MG63 (cell line): ENCODE measurements around the gene CDNF. TPM values are rescaled to one million over a fixed set of nuclear protein-coding genes. Genes with fewer than 3 reads are reported as not detected.

Source experiments
- DNase-seq: peaks from one replicate; pipeline ENCODE4 v3.0.0-alpha.2; 2020
- H3K27me3 ChIP-seq: fragments of 250-450 bp; sonication (Bioruptor Pico); 2 replicates; pipeline ENCODE4 v1.5.1; 2020; ENCODE audit warnings: mild to moderate bottlenecking, moderate library complexity
- H3K36me3 ChIP-seq: fragments of 250-450 bp; sonication (Bioruptor Pico); 2 replicates; pipeline ENCODE4 v1.5.1; 2020; ENCODE audit warnings: mild to moderate bottlenecking, moderate library complexity
- H3K4me3 ChIP-seq: fragments of 250-450 bp; sonication (Bioruptor Pico); 2 replicates; pipeline ENCODE4 v1.5.1; 2020; ENCODE audit warnings: mild to moderate bottlenecking, moderate library complexity
- H3K9me3 ChIP-seq: fragments of 250-450 bp; sonication (Bioruptor Pico); 2 replicates; pipeline ENCODE4 v1.5.1; 2020; ENCODE audit warnings: mild to moderate bottlenecking, moderate library complexity
- total RNA-seq: library from RNA; depleted of rRNA; stranded (reverse); fragments of >200 nt; shearing (Covaris generic); gene quantifications from 2 replicates; pipeline ENCODE4 v1.2.3, GENCODE V29; 2014; ENCODE audit warnings: low replicate concordance; rRNA removed

The CDNF gene
- total RNA-seq, 1 experiment from 2014 or later = 0.92 TPM

DNA sequence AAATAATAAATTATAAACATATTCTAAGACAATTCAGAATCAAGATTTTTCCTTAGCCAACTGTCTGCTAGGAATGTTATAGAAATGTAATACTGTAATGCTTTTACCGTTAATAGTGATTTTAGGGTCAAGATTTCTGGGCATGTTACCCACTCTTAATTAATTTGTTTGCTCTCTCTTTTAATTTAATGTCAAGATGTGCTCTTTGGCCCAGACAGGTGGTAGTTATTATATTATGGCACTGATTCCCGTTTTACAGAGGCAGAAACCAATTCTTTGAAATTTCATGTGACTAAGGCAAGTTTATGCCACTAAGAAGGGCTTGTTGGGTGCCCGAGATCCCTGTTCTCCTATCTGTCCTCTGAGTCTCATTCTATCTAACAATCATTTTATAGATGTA lies 62.2 kb downstream of the CDNF start:
- no peaks in the 10 kb centered on the region for H3K36me3 ChIP-seq
- no peak overlapping the region for H3K4me3 ChIP-seq
- H3K27me3 ChIP-seq = no peaks in the 10 kb centered on the region
- DNase-seq = no peak
- no peaks in the 10 kb centered on the region for H3K9me3 ChIP-seq

DNA sequence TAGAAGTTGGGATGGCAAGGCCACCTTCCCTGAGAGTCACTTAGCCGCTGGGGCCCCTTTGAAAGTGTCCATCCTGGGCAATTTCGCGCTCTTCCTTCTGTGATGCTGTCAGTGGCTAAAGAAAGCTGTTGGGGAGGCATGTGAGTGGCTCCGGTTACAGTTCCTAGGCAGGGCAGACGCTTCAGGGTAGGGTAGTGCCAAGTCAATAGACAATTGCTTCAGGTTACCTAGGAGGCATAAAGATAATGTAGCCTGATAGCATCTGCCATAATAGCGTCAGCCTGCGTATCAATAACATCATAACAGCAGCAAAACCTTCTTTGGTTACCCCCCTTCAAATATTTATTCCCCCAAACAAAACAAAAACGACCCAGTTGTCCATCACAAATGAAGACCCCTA lies 63.0 kb downstream of the CDNF start, which contains the start of gene FAM107B:
Gene FAM107B, minus strand, starts transcription at position 101 of the 400 bp plus-strand sequence. CDS start 234 bp downstream, outside the sequence.
- Histone ChIP-seq H3K9me3 (no peaks in the 10 kb centered on the region), H3K36me3 (no peaks in the 10 kb centered on the region), H3K27me3 (no peaks in the 10 kb centered on the region), H3K4me3 (no peak within 1 kb of the TSS)
- no peak for DNase-seq

DNA sequence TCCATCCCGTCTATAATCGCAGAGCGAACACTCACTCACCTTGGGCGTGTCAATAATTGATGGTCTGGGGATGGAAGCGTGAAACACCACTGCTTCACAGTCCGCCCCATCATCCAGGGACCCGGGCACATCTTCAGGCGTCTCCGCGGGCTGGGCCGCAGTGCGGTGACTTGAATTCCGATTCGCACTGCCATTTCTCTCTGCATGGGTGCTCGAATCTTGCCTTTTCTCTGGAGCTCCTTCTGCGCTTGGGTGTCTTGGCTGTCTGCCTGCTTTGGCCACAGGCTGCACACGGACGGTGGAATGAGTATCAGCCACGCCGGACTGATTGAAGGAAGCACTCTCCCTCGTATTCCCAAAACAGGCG lies 63.6 kb downstream of the CDNF start:
- no peak overlapping the region for H3K4me3 ChIP-seq
- no peaks in the 10 kb centered on the region for H3K9me3 ChIP-seq
- no peak for DNase-seq
- H3K36me3 ChIP-seq = no peaks in the 10 kb centered on the region
- no peaks in the 10 kb centered on the region for H3K27me3 ChIP-seq

DNA sequence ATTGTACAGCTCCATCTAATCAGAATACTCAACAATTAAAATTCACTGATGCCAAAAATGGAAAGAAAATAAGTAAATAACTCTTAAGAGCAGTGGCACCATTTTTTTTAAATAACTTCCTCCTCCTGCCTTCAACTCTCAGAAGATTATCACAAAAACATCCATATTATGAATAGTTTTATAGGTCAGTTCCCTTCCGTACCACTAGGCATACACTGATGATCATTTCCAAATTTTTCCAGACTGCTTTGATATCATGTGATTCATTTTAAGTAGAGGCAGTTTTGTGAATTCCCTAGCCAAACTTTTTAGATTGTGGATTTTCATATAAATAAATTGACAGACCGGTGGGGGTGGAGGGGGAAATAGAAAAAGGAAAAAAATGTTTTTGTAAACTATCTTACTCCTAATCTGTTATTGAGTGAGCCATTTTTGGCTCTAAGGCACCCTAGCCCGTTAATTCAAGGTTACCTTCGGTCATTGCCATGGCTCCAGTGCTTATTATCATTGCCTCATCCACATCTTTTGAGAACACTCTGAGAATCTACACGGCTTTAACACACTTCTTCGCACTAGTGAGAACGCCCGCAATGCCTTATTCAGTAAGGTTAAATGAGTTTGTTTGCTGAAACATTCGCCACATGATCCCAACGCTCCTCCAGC lies 64.2 kb downstream of the CDNF start:
- Histone ChIP-seq H3K9me3 (no peaks in the 10 kb centered on the region), H3K36me3 (no peaks in the 10 kb centered on the region), H3K4me3 (no peak overlapping the region), H3K27me3 (no peaks in the 10 kb centered on the region)
- no peak for DNase-seq

DNA sequence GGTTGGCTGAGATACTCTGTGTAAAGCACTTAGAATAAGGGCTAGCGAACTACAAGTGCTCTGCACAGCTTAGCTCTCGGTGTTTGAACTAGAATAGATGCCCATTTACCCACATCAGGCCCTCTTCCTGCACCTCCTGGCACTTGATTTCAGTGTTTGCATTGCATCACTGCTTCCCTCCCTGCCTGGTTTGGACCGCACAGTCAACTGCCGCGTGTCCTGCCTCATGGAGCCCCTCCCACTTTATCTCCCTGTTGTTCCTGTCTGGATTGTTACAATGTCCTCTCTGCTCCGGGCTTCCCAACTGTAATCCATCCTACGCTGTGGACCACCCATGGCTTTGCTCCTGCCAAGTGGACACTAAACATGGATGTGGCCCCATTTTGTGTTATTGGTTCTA lies 65.4 kb downstream of the CDNF start:
- no peak for DNase-seq
- no peaks in the 10 kb centered on the region for H3K27me3 ChIP-seq
- H3K36me3 ChIP-seq = no peaks in the 10 kb centered on the region
- no peak overlapping the region for H3K4me3 ChIP-seq
- no peaks in the 10 kb centered on the region; the same call in 1 of the 2 replicates for H3K9me3 ChIP-seq

DNA sequence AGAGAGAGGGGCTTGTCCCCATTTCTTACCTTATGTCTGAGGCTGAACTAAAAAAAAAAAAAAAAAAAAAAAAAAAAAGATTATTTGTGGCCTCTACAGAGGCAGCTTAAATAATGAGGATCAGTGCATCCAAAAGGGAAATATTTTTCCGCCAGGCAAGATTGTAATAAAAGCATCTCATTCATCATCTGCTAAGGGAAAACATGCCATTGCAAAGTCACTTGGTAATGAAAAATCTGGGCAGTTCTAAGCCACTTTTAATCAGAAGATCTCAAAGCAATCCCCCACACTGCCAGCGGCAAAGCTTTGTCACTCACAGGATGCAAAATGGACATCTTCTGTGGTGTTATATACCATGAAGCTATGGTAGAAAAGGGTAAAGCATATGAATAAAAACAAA lies 66.9 kb downstream of the CDNF start:
- no peak for DNase-seq

More for the DNA sequence above, 66.9 kb downstream of the CDNF start:
- no peaks in the 10 kb centered on the region; the same call in 1 of the 2 replicates for H3K9me3 ChIP-seq
- H3K36me3 ChIP-seq = no peaks in the 10 kb centered on the region
- no peak overlapping the region for H3K4me3 ChIP-seq
- no peaks in the 10 kb centered on the region for H3K27me3 ChIP-seq

Other genes starting within 250 kb of the CDNF start
- 62.0 and 103 TPM in 2 replicates for gene FAM107B, start 63.1 kb downstream of the CDNF start, total RNA-seq
- 30.5 and 54.1 TPM in 2 replicates for gene HSPA14, start 269 bp upstream of the CDNF start, total RNA-seq
- gene MSANTD7, start 269 bp upstream of the CDNF start, total RNA-seq = 16.1 and 19.9 TPM in 2 replicates
- 20.6 and 29.4 TPM in 2 replicates for gene SUV39H2, start 40.8 kb upstream of the CDNF start, total RNA-seq
- gene DCLRE1C, start 116.1 kb upstream of the CDNF start, total RNA-seq = 5.8 and 8.5 TPM in 2 replicates
- gene MEIG1, start 121.4 kb upstream of the CDNF start, total RNA-seq = not detected in 2 replicates
- 0.23 TPM in 1 of 2 replicates, not detected in the other for gene OLAH, start 205.9 kb upstream of the CDNF start, total RNA-seq